ENCODE results near the gene PDF. TPM values are rescaled to one million over a fixed set of nuclear protein-coding genes. Genes with fewer than 3 reads are reported as not detected.

Gene PDF
- total and polyA plus RNA-seq, 4 donors, result 16.8 to 31.3 (median 23.1) TPM

DNA sequence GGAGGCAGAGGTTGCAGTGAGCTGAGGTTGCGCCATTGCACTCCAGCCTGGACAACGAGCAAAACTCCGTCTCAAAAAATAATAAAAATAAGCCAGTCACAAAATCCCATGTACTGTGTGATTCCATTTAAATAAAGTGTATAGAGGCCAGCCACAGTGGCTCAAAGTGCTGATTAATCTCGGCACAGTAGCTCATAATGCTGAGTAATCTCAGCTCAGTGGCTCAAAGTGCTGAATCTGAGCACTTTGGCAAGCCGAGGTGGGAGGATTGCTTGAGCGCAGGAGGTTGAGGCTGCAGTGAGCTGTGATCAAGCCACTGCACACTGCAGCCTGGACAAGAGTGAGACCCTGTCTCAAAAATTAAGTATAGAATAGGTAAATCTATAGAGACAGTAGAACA, 16.3 kb upstream of the PDF start:
- WGBS, result 91% methylated on average over 6 of the region's 6 CpGs
- no peak overlapping the region for H3K27ac ChIP-seq (ENCODE audit: low read depth in 1 of 2, low read length in 2 of 2)

More for the DNA sequence above, 16.3 kb upstream of the PDF start:
- H3K9ac ChIP-seq (ENCODE audit: low read depth in 1 of 2, low read length in 2 of 2), result no peak overlapping the region
- no peak overlapping the region for H3K4me3 ChIP-seq (ENCODE audit: low read depth in 1 of 3, low read length in 3 of 3)
- DNase-seq (ENCODE audit: low spot score), result no peak
- peaks cover 1 to 21% (median 15%) of the 10 kb centered on the region in 4 donors for H3K36me3 ChIP-seq (ENCODE audit: control insufficient read depth in 4 of 4, insufficient read depth in 3 of 4, low read depth in 1 of 4, low read length in 3 of 4)
- no peaks in the 10 kb centered on the region for H3K9me3 ChIP-seq (ENCODE audit: control insufficient read depth in 4 of 4, low read length in 3 of 4)
- H3K4me1 ChIP-seq (ENCODE audit: control insufficient read depth in 4 of 4, insufficient read depth in 4 of 4, low read length in 3 of 4), result peaks cover 0 to 7% (median 5%) of the 10 kb centered on the region in 4 donors
- no peak for TF ChIP-seq TAF1 (conservative IDR thresholded peaks at IDR 0.05)
- TF ChIP-seq, protein P1, sequence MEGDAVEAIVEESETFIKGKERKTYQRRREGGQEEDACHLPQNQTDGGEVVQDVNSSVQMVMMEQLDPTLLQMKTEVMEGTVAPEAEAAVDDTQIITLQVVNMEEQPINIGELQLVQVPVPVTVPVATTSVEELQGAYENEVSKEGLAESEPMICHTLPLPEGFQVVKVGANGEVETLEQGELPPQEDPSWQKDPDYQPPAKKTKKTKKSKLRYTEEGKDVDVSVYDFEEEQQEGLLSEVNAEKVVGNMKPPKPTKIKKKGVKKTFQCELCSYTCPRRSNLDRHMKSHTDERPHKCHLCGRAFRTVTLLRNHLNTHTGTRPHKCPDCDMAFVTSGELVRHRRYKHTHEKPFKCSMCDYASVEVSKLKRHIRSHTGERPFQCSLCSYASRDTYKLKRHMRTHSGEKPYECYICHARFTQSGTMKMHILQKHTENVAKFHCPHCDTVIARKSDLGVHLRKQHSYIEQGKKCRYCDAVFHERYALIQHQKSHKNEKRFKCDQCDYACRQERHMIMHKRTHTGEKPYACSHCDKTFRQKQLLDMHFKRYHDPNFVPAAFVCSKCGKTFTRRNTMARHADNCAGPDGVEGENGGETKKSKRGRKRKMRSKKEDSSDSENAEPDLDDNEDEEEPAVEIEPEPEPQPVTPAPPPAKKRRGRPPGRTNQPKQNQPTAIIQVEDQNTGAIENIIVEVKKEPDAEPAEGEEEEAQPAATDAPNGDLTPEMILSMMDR (IDR thresholded peaks at IDR 0.05; ENCODE audit: low read depth, low read length, missing input control), result no peak
- TF ChIP-seq NR2F2 (IDR thresholded peaks at IDR 0.05), result no peak
- TF ChIP-seq FOXA1 (IDR thresholded peaks at IDR 0.05), result no peak
- TF ChIP-seq, protein P2, sequence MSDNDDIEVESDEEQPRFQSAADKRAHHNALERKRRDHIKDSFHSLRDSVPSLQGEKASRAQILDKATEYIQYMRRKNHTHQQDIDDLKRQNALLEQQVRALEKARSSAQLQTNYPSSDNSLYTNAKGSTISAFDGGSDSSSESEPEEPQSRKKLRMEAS (IDR thresholded peaks at IDR 0.05), result no peak
- TF ChIP-seq, protein P3, sequence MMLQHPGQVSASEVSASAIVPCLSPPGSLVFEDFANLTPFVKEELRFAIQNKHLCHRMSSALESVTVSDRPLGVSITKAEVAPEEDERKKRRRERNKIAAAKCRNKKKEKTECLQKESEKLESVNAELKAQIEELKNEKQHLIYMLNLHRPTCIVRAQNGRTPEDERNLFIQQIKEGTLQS (IDR thresholded peaks at IDR 0.05), result no peak
- TF ChIP-seq JUND (IDR thresholded peaks at IDR 0.05), result no peak
- TF ChIP-seq EGR1 (IDR thresholded peaks at IDR 0.05; ENCODE audit: low read depth in 2 of 2), result no peak
- TF ChIP-seq GABPA (IDR thresholded peaks at IDR 0.05 in 1 of 2, conservative IDR thresholded peaks at IDR 0.05 in 1 of 2), result no peak
- TF ChIP-seq, protein P4, sequence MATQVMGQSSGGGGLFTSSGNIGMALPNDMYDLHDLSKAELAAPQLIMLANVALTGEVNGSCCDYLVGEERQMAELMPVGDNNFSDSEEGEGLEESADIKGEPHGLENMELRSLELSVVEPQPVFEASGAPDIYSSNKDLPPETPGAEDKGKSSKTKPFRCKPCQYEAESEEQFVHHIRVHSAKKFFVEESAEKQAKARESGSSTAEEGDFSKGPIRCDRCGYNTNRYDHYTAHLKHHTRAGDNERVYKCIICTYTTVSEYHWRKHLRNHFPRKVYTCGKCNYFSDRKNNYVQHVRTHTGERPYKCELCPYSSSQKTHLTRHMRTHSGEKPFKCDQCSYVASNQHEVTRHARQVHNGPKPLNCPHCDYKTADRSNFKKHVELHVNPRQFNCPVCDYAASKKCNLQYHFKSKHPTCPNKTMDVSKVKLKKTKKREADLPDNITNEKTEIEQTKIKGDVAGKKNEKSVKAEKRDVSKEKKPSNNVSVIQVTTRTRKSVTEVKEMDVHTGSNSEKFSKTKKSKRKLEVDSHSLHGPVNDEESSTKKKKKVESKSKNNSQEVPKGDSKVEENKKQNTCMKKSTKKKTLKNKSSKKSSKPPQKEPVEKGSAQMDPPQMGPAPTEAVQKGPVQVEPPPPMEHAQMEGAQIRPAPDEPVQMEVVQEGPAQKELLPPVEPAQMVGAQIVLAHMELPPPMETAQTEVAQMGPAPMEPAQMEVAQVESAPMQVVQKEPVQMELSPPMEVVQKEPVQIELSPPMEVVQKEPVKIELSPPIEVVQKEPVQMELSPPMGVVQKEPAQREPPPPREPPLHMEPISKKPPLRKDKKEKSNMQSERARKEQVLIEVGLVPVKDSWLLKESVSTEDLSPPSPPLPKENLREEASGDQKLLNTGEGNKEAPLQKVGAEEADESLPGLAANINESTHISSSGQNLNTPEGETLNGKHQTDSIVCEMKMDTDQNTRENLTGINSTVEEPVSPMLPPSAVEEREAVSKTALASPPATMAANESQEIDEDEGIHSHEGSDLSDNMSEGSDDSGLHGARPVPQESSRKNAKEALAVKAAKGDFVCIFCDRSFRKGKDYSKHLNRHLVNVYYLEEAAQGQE (IDR thresholded peaks at IDR 0.05), result no peak
- no peak for TF ChIP-seq RAD21 (IDR thresholded peaks at IDR 0.05)
- TF ChIP-seq HNF4A (conservative IDR thresholded peaks at IDR 0.05), result no peak
- no peak for TF ChIP-seq FOXA2 (IDR thresholded peaks at IDR 0.05)
- no peak for TF ChIP-seq YY1 (IDR thresholded peaks at IDR 0.05)
- no peak for TF ChIP-seq RXRA (IDR thresholded peaks at IDR 0.05)
- no peak for TF ChIP-seq SP1 (IDR thresholded peaks at IDR 0.05)
- TF ChIP-seq, protein P5, sequence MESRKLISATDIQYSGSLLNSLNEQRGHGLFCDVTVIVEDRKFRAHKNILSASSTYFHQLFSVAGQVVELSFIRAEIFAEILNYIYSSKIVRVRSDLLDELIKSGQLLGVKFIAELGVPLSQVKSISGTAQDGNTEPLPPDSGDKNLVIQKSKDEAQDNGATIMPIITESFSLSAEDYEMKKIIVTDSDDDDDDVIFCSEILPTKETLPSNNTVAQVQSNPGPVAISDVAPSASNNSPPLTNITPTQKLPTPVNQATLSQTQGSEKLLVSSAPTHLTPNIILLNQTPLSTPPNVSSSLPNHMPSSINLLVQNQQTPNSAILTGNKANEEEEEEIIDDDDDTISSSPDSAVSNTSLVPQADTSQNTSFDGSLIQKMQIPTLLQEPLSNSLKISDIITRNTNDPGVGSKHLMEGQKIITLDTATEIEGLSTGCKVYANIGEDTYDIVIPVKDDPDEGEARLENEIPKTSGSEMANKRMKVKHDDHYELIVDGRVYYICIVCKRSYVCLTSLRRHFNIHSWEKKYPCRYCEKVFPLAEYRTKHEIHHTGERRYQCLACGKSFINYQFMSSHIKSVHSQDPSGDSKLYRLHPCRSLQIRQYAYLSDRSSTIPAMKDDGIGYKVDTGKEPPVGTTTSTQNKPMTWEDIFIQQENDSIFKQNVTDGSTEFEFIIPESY (IDR thresholded peaks at IDR 0.05), result no peak
- TF ChIP-seq HNF4G (IDR thresholded peaks at IDR 0.05), result no peak
- H3K27me3 ChIP-seq (ENCODE audit: control insufficient read depth in 4 of 4, insufficient read depth in 4 of 4, low read length in 3 of 4), result no peaks in the 10 kb centered on the region

All from liver (tissue), 9 donors.